ENCODE measurements around the gene COLQ.

The COLQ gene

GRCh38 chr3:15520185-15520584 is 1.3 kb downstream of the COLQ start:
- Histone ChIP-seq H3K4me3 (ENCODE audit: low read depth in 1 of 2, low read length in 2 of 2) (no peak overlapping the region), H3K36me3 (ENCODE audit: insufficient read depth, low read length) (no peaks in the 10 kb centered on the region)

GRCh38 chr3:15519096-15519495 is 2.4 kb downstream of the COLQ start:
- no peaks in the 10 kb centered on the region for H3K36me3 ChIP-seq (ENCODE audit: insufficient read depth, low read length)
- H3K27me3 ChIP-seq (ENCODE audit: control insufficient read depth in 1 of 2, insufficient read depth in 2 of 2, low read length in 2 of 2), result no peaks in the 10 kb centered on the region
- H3K4me3 ChIP-seq (ENCODE audit: low read depth in 1 of 2, low read length in 2 of 2), result no peak overlapping the region
- no peak overlapping the region for H3K9ac ChIP-seq (ENCODE audit: low read length)
- H3K9me3 ChIP-seq (ENCODE audit: low read length), result no peaks in the 10 kb centered on the region
- peaks cover 14% of the 10 kb centered on the region for H3K4me1 ChIP-seq (ENCODE audit: insufficient read depth, low read length)
- no peak overlapping the region for H3K27ac ChIP-seq (ENCODE audit: low read depth, low read length)

More at GRCh38 chr3:15520185-15520584, 1.3 kb downstream of the COLQ start:
- Histone ChIP-seq H3K9ac (ENCODE audit: low read length) (no peak overlapping the region), H3K27me3 (ENCODE audit: control insufficient read depth in 1 of 2, insufficient read depth in 2 of 2, low read length in 2 of 2) (no peaks in the 10 kb centered on the region), H3K27ac (ENCODE audit: low read depth, low read length) (no peak overlapping the region), H3K4me1 (ENCODE audit: insufficient read depth, low read length) (peaks cover 14% of the 10 kb centered on the region), H3K9me3 (ENCODE audit: low read length) (no peaks in the 10 kb centered on the region)

- no peaks in the 10 kb centered on the region for H3K9me3 ChIP-seq (ENCODE audit: low read length)
- H3K27ac ChIP-seq (ENCODE audit: low read depth, low read length), result no peak overlapping the region
- H3K27me3 ChIP-seq (ENCODE audit: control insufficient read depth in 1 of 2, insufficient read depth in 2 of 2, low read length in 2 of 2), result no peaks in the 10 kb centered on the region
- peaks cover 14% of the 10 kb centered on the region for H3K4me1 ChIP-seq (ENCODE audit: insufficient read depth, low read length)
- H3K4me3 ChIP-seq (ENCODE audit: low read depth in 1 of 2, low read length in 2 of 2), result no peak overlapping the region
- H3K9ac ChIP-seq (ENCODE audit: low read length), result no peak overlapping the region
- no peaks in the 10 kb centered on the region for H3K36me3 ChIP-seq (ENCODE audit: insufficient read depth, low read length)
Observed at GRCh38 chr3:15514663-15515340, 6.7 kb downstream of the COLQ start.

GRCh38 chr3:15513810-15514662 is 7.5 kb downstream of the COLQ start:
- Histone ChIP-seq H3K27me3 (ENCODE audit: control insufficient read depth in 1 of 2, insufficient read depth in 2 of 2, low read length in 2 of 2) (no peaks in the 10 kb centered on the region), H3K36me3 (ENCODE audit: insufficient read depth, low read length) (no peaks in the 10 kb centered on the region), H3K4me3 (ENCODE audit: low read depth in 1 of 2, low read length in 2 of 2) (no peak overlapping the region), H3K9me3 (ENCODE audit: low read length) (no peaks in the 10 kb centered on the region), H3K9ac (ENCODE audit: low read length) (no peak overlapping the region), H3K4me1 (ENCODE audit: insufficient read depth, low read length) (peaks cover 14% of the 10 kb centered on the region), H3K27ac (ENCODE audit: low read depth, low read length) (no peak overlapping the region)

GRCh38 chr3:15513116-15513515 is 8.4 kb downstream of the COLQ start:
- H3K9me3 ChIP-seq (ENCODE audit: low read length), result no peaks in the 10 kb centered on the region
- no peaks in the 10 kb centered on the region for H3K27me3 ChIP-seq (ENCODE audit: control insufficient read depth in 1 of 2, insufficient read depth in 2 of 2, low read length in 2 of 2)
- H3K27ac ChIP-seq (ENCODE audit: low read depth, low read length), result no peak overlapping the region
- H3K36me3 ChIP-seq (ENCODE audit: insufficient read depth, low read length), result no peaks in the 10 kb centered on the region
- no peak overlapping the region for H3K9ac ChIP-seq (ENCODE audit: low read length)
- H3K4me1 ChIP-seq (ENCODE audit: insufficient read depth, low read length), result peaks cover 14% of the 10 kb centered on the region
- H3K4me3 ChIP-seq (ENCODE audit: low read depth in 1 of 2, low read length in 2 of 2), result no peak overlapping the region

GRCh38 chr3:15512166-15512565 is 9.3 kb downstream of the COLQ start:
- no peak overlapping the region for H3K4me3 ChIP-seq (ENCODE audit: low read depth in 1 of 2, low read length in 2 of 2)
- peaks cover 14% of the 10 kb centered on the region for H3K4me1 ChIP-seq (ENCODE audit: insufficient read depth, low read length)
- no peak overlapping the region for H3K9ac ChIP-seq (ENCODE audit: low read length)
- H3K27ac ChIP-seq (ENCODE audit: low read depth, low read length), result no peak overlapping the region
- no peaks in the 10 kb centered on the region for H3K9me3 ChIP-seq (ENCODE audit: low read length)
- no peaks in the 10 kb centered on the region for H3K36me3 ChIP-seq (ENCODE audit: insufficient read depth, low read length)
- H3K27me3 ChIP-seq (ENCODE audit: control insufficient read depth in 1 of 2, insufficient read depth in 2 of 2, low read length in 2 of 2), result no peaks in the 10 kb centered on the region

GRCh38 chr3:15511156-15511555 is 10.3 kb downstream of the COLQ start:
- Histone ChIP-seq H3K27me3 (ENCODE audit: control insufficient read depth in 1 of 2, insufficient read depth in 2 of 2, low read length in 2 of 2) (no peaks in the 10 kb centered on the region), H3K27ac (ENCODE audit: low read depth, low read length) (no peak overlapping the region), H3K9me3 (ENCODE audit: low read length) (no peaks in the 10 kb centered on the region), H3K36me3 (ENCODE audit: insufficient read depth, low read length) (no peaks in the 10 kb centered on the region), H3K4me1 (ENCODE audit: insufficient read depth, low read length) (peaks cover 14% of the 10 kb centered on the region), H3K4me3 (ENCODE audit: low read depth in 1 of 2, low read length in 2 of 2) (no peak overlapping the region), H3K9ac (ENCODE audit: low read length) (no peak overlapping the region)

- Histone ChIP-seq H3K9me3 (ENCODE audit: low read length) (no peaks in the 10 kb centered on the region), H3K4me3 (ENCODE audit: low read depth in 1 of 2, low read length in 2 of 2) (no peak overlapping the region), H3K27me3 (ENCODE audit: control insufficient read depth in 1 of 2, insufficient read depth in 2 of 2, low read length in 2 of 2) (no peaks in the 10 kb centered on the region), H3K27ac (ENCODE audit: low read depth, low read length) (no peak overlapping the region), H3K4me1 (ENCODE audit: insufficient read depth, low read length) (peaks cover 14% of the 10 kb centered on the region), H3K9ac (ENCODE audit: low read length) (no peak overlapping the region), H3K36me3 (ENCODE audit: insufficient read depth, low read length) (no peaks in the 10 kb centered on the region)
Observed at GRCh38 chr3:15510493-15510892, 11.0 kb downstream of the COLQ start.

GRCh38 chr3:15506571-15506970 is 14.9 kb downstream of the COLQ start:
- no peak overlapping the region for H3K27ac ChIP-seq (ENCODE audit: low read depth, low read length)
- peaks cover 2% of the 10 kb centered on the region for H3K4me1 ChIP-seq (ENCODE audit: insufficient read depth, low read length)
- no peaks in the 10 kb centered on the region for H3K36me3 ChIP-seq (ENCODE audit: insufficient read depth, low read length)
- H3K9me3 ChIP-seq (ENCODE audit: low read length), result no peaks in the 10 kb centered on the region
- H3K27me3 ChIP-seq (ENCODE audit: control insufficient read depth in 1 of 2, insufficient read depth in 2 of 2, low read length in 2 of 2), result no peaks in the 10 kb centered on the region
- no peak overlapping the region for H3K4me3 ChIP-seq (ENCODE audit: low read depth in 1 of 2, low read length in 2 of 2)
- no peak overlapping the region for H3K9ac ChIP-seq (ENCODE audit: low read length)

GRCh38 chr3:15505479-15506165 is 15.9 kb downstream of the COLQ start:
- no peaks in the 10 kb centered on the region for H3K9me3 ChIP-seq (ENCODE audit: low read length)
- no peak overlapping the region for H3K27ac ChIP-seq (ENCODE audit: low read depth, low read length)
- no peak overlapping the region for H3K9ac ChIP-seq (ENCODE audit: low read length)
- no peaks in the 10 kb centered on the region for H3K4me1 ChIP-seq (ENCODE audit: insufficient read depth, low read length)
- no peak overlapping the region for H3K4me3 ChIP-seq (ENCODE audit: low read depth in 1 of 2, low read length in 2 of 2)
- no peaks in the 10 kb centered on the region for H3K36me3 ChIP-seq (ENCODE audit: insufficient read depth, low read length)
- H3K27me3 ChIP-seq (ENCODE audit: control insufficient read depth in 1 of 2, insufficient read depth in 2 of 2, low read length in 2 of 2), result no peaks in the 10 kb centered on the region

- H3K36me3 ChIP-seq (ENCODE audit: insufficient read depth, low read length), result no peaks in the 10 kb centered on the region
- no peak overlapping the region for H3K4me3 ChIP-seq (ENCODE audit: low read depth in 1 of 2, low read length in 2 of 2)
- H3K9ac ChIP-seq (ENCODE audit: low read length), result no peak overlapping the region
- H3K27ac ChIP-seq (ENCODE audit: low read depth, low read length), result no peak overlapping the region
- peaks cover 7% of the 10 kb centered on the region for H3K4me1 ChIP-seq (ENCODE audit: insufficient read depth, low read length)
- no peaks in the 10 kb centered on the region for H3K27me3 ChIP-seq (ENCODE audit: control insufficient read depth in 1 of 2, insufficient read depth in 2 of 2, low read length in 2 of 2)
- no peaks in the 10 kb centered on the region for H3K9me3 ChIP-seq (ENCODE audit: low read length)
Observed at GRCh38 chr3:15502616-15503015, 18.9 kb downstream of the COLQ start.

Measured in muscle layer of colon (tissue), 2 donors.